IMR-90 (cell line): ENCODE results near the gene FYCO1. TPM values are rescaled to one million over a fixed set of nuclear protein-coding genes. Genes with fewer than 3 reads are reported as not detected.

Experiments used
- ATAC-seq: fragments of 200-7000 bp; cut with Tn5 transposase; 2 replicates; pipeline ENCODE4 v1.9.1; 2020; ENCODE audit warnings: low read depth, mild to moderate bottlenecking, moderate library complexity
- BruUV-seq: library from RNA; stranded (reverse); fragments of 400-500 nt; replicated peaks from 2 replicates; lab custom pipeline; 2021; lab: Mats Ljungman, UMichigan
- CTCF ChIA-PET: fragments of 300-600 bp; formaldehyde crosslinking; extraction: SDS; loops from one replicate; lab custom pipeline; 2021; ENCODE audit warnings: antibody characterized with exemption; lab: Yijun Ruan, JAX
- POLR2A ChIA-PET: fragments of 300-600 bp; sonication (Branson Sonifier 250); formaldehyde crosslinking; loops from one replicate; lab custom pipeline; 2022; ENCODE audit warnings: antibody characterized with exemption; ENCODE audit not compliant: unreplicated experiment; lab: Charles Lee
- DNase-seq: peaks from one replicate; pipeline ENCODE4 v3.0.0; 2013
- H2AFZ ChIP-seq: replicated peaks from 2 replicates; pipeline ENCODE3; 2013; ENCODE audit warnings: low read length, mild to moderate bottlenecking; ENCODE audit not compliant: poor library complexity
- H2AK5ac ChIP-seq: 2 replicates; pipeline ENCODE4 v1.6.1; 2013; ENCODE audit warnings: low read depth, low read length, inconsistent platforms
- H2AK9ac ChIP-seq: replicated peaks from 2 replicates; pipeline ENCODE3; 2013; ENCODE audit warnings: mild to moderate bottlenecking, low read depth, low read length, moderate library complexity; ENCODE audit not compliant: poor library complexity
- H2BK120ac ChIP-seq: 2 replicates; pipeline ENCODE4 v1.6.1; 2013; ENCODE audit warnings: low read depth, low read length, inconsistent platforms
- H2BK15ac ChIP-seq: 3 replicates; pipeline ENCODE4 v1.6.1; 2013; ENCODE audit warnings: low read depth, low read length, inconsistent platforms
- H2BK20ac ChIP-seq: 2 replicates; pipeline ENCODE4 v1.6.1; 2013; ENCODE audit warnings: low read depth, mild to moderate bottlenecking, inconsistent platforms, low read length, moderate library complexity
- H2BK5ac ChIP-seq: 2 replicates; pipeline ENCODE4 v1.6.1; 2013; ENCODE audit warnings: mild to moderate bottlenecking, low read depth, low read length, inconsistent platforms; ENCODE audit not compliant: poor library complexity, severe bottlenecking
- H3K14ac ChIP-seq: replicated peaks from 2 replicates; pipeline ENCODE4 v1.6.1; 2013; ENCODE audit warnings: low read depth, low read length, inconsistent platforms
- H3K18ac ChIP-seq: 2 replicates; pipeline ENCODE4 v1.6.1; 2013; ENCODE audit warnings: low read depth, low read length, control low read depth
- H3K23ac ChIP-seq: 2 replicates; pipeline ENCODE4 v1.6.1; 2013; ENCODE audit warnings: low read depth, low read length, inconsistent platforms
- H3K27ac ChIP-seq: 2 replicates; pipeline ENCODE4 v1.5.1; 2013; ENCODE audit warnings: mild to moderate bottlenecking, control low read depth, low read length; ENCODE audit not compliant: insufficient read depth
- H3K27me3 ChIP-seq: 2 replicates; pipeline ENCODE4 v1.6.1; 2013; ENCODE audit warnings: low read length; ENCODE audit not compliant: control insufficient read depth, insufficient read depth
- H3K36me3 ChIP-seq: 2 replicates; pipeline ENCODE4 v1.6.1; 2013; ENCODE audit warnings: low read length, mixed read lengths; ENCODE audit not compliant: control insufficient read depth, insufficient read depth
- H3K4ac ChIP-seq: 2 replicates; pipeline ENCODE4 v1.6.1; 2013; ENCODE audit warnings: low read depth, low read length, inconsistent platforms
- H3K4me1 ChIP-seq: 2 replicates; pipeline ENCODE4 v1.6.1; 2013; ENCODE audit warnings: low read length, mixed read lengths; ENCODE audit not compliant: control insufficient read depth, insufficient read depth
- H3K4me2 ChIP-seq: 2 replicates; pipeline ENCODE4 v1.6.1; 2013; ENCODE audit warnings: low read depth, mild to moderate bottlenecking, control low read depth, low read length, moderate library complexity
- H3K4me3 ChIP-seq: 2 replicates; pipeline ENCODE4 v1.5.1; 2013; ENCODE audit warnings: low read depth, mild to moderate bottlenecking, control low read depth, low read length, moderate library complexity; ENCODE audit not compliant: insufficient read depth
- H3K56ac ChIP-seq: 2 replicates; pipeline ENCODE4 v1.6.1; 2013; ENCODE audit warnings: low read length, inconsistent platforms; ENCODE audit not compliant: insufficient read depth; ENCODE audit errors: extremely low read depth
- H3K79me1 ChIP-seq, 2 experiments: 2 replicates each; pipeline ENCODE4 v1.6.1; 2013; ENCODE audit warnings: low read length in 2 of 2, inconsistent platforms in 1 of 2, low read depth in 1 of 2
- H3K9ac ChIP-seq: 2 replicates; pipeline ENCODE4 v1.6.1; 2013; ENCODE audit warnings: low read depth, low read length, control low read depth
- H3K9me1 ChIP-seq: 2 replicates; pipeline ENCODE4 v1.6.1; 2013; ENCODE audit warnings: low read length, inconsistent platforms; ENCODE audit not compliant: insufficient read depth
- H3K9me3 ChIP-seq: 2 replicates; pipeline ENCODE4 v1.6.1; 2013; ENCODE audit warnings: low read length; ENCODE audit not compliant: control insufficient read depth, insufficient read depth
- H4K20me1 ChIP-seq: 2 replicates; pipeline ENCODE4 v1.6.1; 2013; ENCODE audit warnings: low read length, inconsistent platforms; ENCODE audit not compliant: insufficient read depth
- H4K5ac ChIP-seq: 2 replicates; pipeline ENCODE4 v1.6.1; 2013; ENCODE audit warnings: mild to moderate bottlenecking, low read depth, low read length, control low read depth
- H4K8ac ChIP-seq, 2 experiments: 2 replicates each; pipeline ENCODE4 v1.6.1; 2013; ENCODE audit warnings: low read depth in 2 of 2, low read length in 2 of 2, control low read depth in 1 of 2, inconsistent platforms in 1 of 2
- H4K91ac ChIP-seq: 2 replicates; pipeline ENCODE4 v1.6.1; 2013; ENCODE audit warnings: low read depth, low read length, inconsistent platforms; ENCODE audit not compliant: insufficient read depth
- CHD1 ChIP-seq: IDR thresholded peaks from 2 replicates; pipeline ENCODE4 v1.6.1; 2012; ENCODE audit warnings: low read depth, low read length, improper control_type of control experiment
- CTCF ChIP-seq: conservative IDR thresholded peaks from 2 replicates; pipeline ENCODE4 v1.5.1; 2012; ENCODE audit warnings: mild to moderate bottlenecking, low read depth, low read length, improper control_type of control experiment
- ELK1 ChIP-seq: fragments of 150-350 bp; IDR thresholded peaks from 2 replicates; pipeline ENCODE4 v1.6.1; 2016; ENCODE audit warnings: low read depth, mild to moderate bottlenecking, low read length, moderate library complexity, borderline replicate concordance
- FOS ChIP-seq: fragments of 150-350 bp; IDR thresholded peaks from 2 replicates; pipeline ENCODE4 v1.6.1; 2016; ENCODE audit warnings: low read depth, low read length
- MAFK ChIP-seq: IDR thresholded peaks from 2 replicates; pipeline ENCODE4 v1.6.1; 2012; ENCODE audit warnings: low read depth, low read length, improper control_type of control experiment
- MAZ ChIP-seq: IDR thresholded peaks from 2 replicates; pipeline ENCODE4 v1.6.1; 2012; ENCODE audit warnings: low read depth, mild to moderate bottlenecking, low read length, improper control_type of control experiment, moderate library complexity, borderline replicate concordance
- MXI1 ChIP-seq: IDR thresholded peaks from 2 replicates; pipeline ENCODE4 v1.6.1; 2012; ENCODE audit warnings: low read depth, mild to moderate bottlenecking, low read length, moderate library complexity, borderline replicate concordance
- RCOR1 ChIP-seq: IDR thresholded peaks from 2 replicates; pipeline ENCODE4 v1.6.1; 2012; ENCODE audit warnings: mild to moderate bottlenecking, low read length, improper control_type of control experiment; ENCODE audit not compliant: insufficient replicate concordance
- SMC3 ChIP-seq: fragments of 150-350 bp; IDR thresholded peaks from 2 replicates; pipeline ENCODE4 v1.6.1; 2016; ENCODE audit warnings: low read depth, mild to moderate bottlenecking, antibody characterized with exemption, low read length, moderate library complexity
- WGBS, 2 experiments: methylation state at CpG; one replicate each; pipeline versions ENCODE4 v1.1.5 to v1.1.7; 2013; ENCODE audit warnings: missing lambda C conversion rate in 2 of 2; ENCODE audit not compliant: insufficient read length in 1 of 2; ENCODE audit errors: extremely low coverage in 2 of 2; 5-methylcytosine and 5-hydroxymethylcytosine counted together
- dilution Hi-C: fragments of 300-500 bp; cut with HindIII; formaldehyde crosslinking; loops from one replicate; pipeline ENCODE4 v1.14.3; 2018; ENCODE audit warnings: low sequenced_read_pairs; ENCODE audit not compliant: unreplicated experiment
- in situ Hi-C: fragments of 300-500 bp; cut with MboI; formaldehyde crosslinking; loops from 3 replicates; pipeline ENCODE4 v1.14.3; 2019; ENCODE audit warnings: low sequenced_read_pairs, inconsistent platforms, mixed read lengths
- intact Hi-C: fragments of 100-400 bp; cut with micrococcal nuclease; formaldehyde crosslinking; loops from 2 replicates; pipeline ENCODE4 v1.10.0; 2022
- polyA plus RNA-seq, 3 experiments: library from polyadenylated mRNA; depleted of rRNA; stranded (reverse); fragments of >200 nt; gene quantifications; 2 replicates each; pipeline ENCODE4 v1.2.3, GENCODE V29; 2012; ENCODE audit warnings: low replicate concordance in 1 of 3
- total RNA-seq: library from RNA; depleted of rRNA; stranded (reverse); fragments of >200 nt; gene quantifications from 2 replicates; pipeline ENCODE4 v1.2.3, GENCODE V29; 2012

FYCO1 gene
- total and polyA plus RNA-seq, 2 of the 4 experiments (the other 2 are of a cell fraction): 13.7 to 20.1 TPM

GRCh38 chr3:46038916-46039315 lies 43.3 kb upstream of the FYCO1 start:
- Histone ChIP-seq H2AK5ac (no peak overlapping the region), H2BK5ac (no peak overlapping the region), H4K8ac (no peak overlapping the region), H3K4me1 (no peaks in the 10 kb centered on the region), H2BK20ac (no peak overlapping the region), H2AK9ac (no peak overlapping the region), H3K18ac (no peak overlapping the region), H3K4me2 (no peak overlapping the region), H3K36me3 (no peaks in the 10 kb centered on the region), H3K56ac (no peak overlapping the region), H3K23ac (no peak overlapping the region), H3K9me1 (no peaks in the 10 kb centered on the region), H3K27ac (no peak overlapping the region), H4K5ac (no peak overlapping the region), H3K27me3 (peaks cover 13% of the 10 kb centered on the region), H3K9ac (no peak overlapping the region), H4K91ac (no peak overlapping the region), H3K14ac (no peak overlapping the region), H2BK120ac (no peak overlapping the region), H2AFZ (no peak overlapping the region), H3K4me3 (no peak overlapping the region), H4K20me1 (no peaks in the 10 kb centered on the region), H3K79me1 (no peaks in the 10 kb centered on the region), H3K9me3 (no peaks in the 10 kb centered on the region), H2BK15ac (no peak overlapping the region), H3K4ac (no peak overlapping the region)
- ChIA-PET POLR2A (no interaction called here), CTCF (no interaction called here)
- TF ChIP-seq ELK1: no peak
- TF ChIP-seq CHD1: no peak
- TF ChIP-seq SMC3: no peak
- TF ChIP-seq FOS: no peak
- TF ChIP-seq MAFK: no peak
- TF ChIP-seq CTCF: no peak
- no peak for TF ChIP-seq MXI1
- TF ChIP-seq MAZ: no peak
- no peak for TF ChIP-seq RCOR1
- DNase-seq (no peak), ATAC-seq (no peak)
- in situ Hi-C loops: no loop called here
- no TSS peak for BruUV-seq
- intact Hi-C loops: no loop called here
- no CpG with 5 or more reads among the region's 1 CpG for WGBS, 2 experiments
- dilution Hi-C loops: no loop called here
